Measurements from ENCODE around the gene MYDGF. TPM values are rescaled to one million over a fixed set of nuclear protein-coding genes. Genes with fewer than 3 reads are reported as not detected.

MYDGF gene
- total RNA-seq, 1 donor from 2014 or later: 85.2 TPM

DNA sequence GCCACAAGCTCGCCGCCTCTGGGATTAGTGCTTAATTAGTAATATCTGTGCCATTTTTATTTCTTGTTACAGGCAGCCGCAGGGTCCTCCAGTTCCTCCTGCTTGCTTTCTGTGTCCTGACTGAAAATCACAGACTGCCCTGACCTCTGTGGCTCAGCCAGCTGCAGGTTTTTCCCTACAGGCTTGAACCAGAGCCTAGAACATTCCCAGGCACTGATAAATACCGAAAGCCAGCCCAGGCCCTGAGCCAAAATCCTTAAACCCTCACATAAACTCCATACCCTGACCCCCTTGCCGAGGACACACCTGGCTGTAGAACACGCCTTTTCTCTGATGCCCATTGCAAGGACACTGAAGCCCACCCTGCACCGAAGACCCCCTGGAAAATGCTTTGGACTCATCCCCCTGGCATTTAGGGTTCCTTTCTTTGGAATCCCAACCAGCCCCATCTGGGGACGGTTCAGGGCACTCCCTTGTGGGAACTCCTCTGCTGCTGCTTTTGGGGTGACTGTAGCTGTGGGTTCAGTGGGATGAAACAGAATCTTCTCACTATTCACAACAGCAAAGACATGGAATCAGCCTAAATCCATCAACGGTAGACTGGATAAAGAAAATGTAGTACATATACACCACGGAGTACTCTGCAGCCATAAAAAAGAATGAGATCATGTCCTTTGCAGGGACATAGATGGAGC is 38.0 kb upstream of the MYDGF start:
- Mint-ChIP-seq H3K27me3 (no peaks in the 10 kb centered on the region), H3K9me3 (no peaks in the 10 kb centered on the region), H3K4me1 (peaks cover 7% of the 10 kb centered on the region), H3K36me3 (ENCODE audit: low read depth) (peaks cover 31% of the 10 kb centered on the region), H3K4me3 (no peak overlapping the region), H3K27ac (no peak overlapping the region)
- DNase-seq: no peak
- intact Hi-C loops (cut with micrococcal nuclease): no loop called here

GRCh38 chr19:4707322-4707721 is 37.2 kb upstream of the MYDGF start:
- Mint-ChIP-seq H3K4me1 (peaks cover 7% of the 10 kb centered on the region), H3K27me3 (no peaks in the 10 kb centered on the region), H3K9me3 (no peaks in the 10 kb centered on the region), H3K36me3 (ENCODE audit: low read depth) (peaks cover 36% of the 10 kb centered on the region), H3K27ac (no peak overlapping the region), H3K4me3 (no peak overlapping the region)
- intact Hi-C loops (cut with micrococcal nuclease): no loop called here
- no peak for DNase-seq

DNA sequence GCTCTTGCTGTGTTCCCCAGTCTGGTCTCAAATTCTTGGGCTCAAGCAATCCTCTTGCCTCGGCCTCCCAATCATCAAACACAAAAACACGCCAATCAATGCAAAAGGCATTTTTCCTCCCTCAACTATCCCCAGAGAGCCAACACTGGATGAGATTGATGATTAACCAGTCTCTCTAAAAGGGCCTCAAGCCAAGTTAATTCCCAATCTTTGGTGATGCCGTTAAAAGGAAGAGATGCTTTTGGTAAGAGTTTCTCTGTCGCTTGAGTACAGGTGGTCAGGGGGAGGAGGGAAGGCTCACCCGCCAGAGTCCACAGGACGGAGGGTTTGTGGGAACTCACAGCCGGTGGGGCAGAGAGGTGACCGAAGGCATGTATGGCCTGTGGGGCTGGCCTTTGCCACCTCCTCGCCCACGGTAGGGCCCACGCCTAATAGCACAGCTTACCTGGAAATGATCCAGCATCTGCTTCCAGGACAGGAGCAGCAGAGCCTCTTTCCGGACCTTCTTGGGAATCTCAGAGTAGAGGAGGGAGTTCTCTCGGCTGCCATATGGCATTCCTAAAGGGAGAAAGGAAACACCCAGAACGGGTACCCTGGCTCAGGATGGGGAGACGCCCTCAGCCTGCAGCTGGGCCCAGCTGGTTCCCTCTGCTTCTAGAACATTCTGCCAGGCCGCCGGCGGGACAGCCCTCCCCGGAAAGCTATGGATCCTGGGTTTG is 35.4 kb upstream of the MYDGF start:
- DNase-seq: no peak
- H3K9me3 Mint-ChIP-seq: no peaks in the 10 kb centered on the region
- H3K4me3 Mint-ChIP-seq: no peak overlapping the region
- H3K27ac Mint-ChIP-seq: no peak overlapping the region
- H3K36me3 Mint-ChIP-seq (ENCODE audit: low read depth): peaks cover 42% of the 10 kb centered on the region
- intact Hi-C loops (cut with micrococcal nuclease): no loop called here
- peaks cover 7% of the 10 kb centered on the region for H3K4me1 Mint-ChIP-seq
- H3K27me3 Mint-ChIP-seq: no peaks in the 10 kb centered on the region

GRCh38 chr19:4704317-4704673 is 34.2 kb upstream of the MYDGF start:
- H3K9me3 Mint-ChIP-seq: no peaks in the 10 kb centered on the region
- DNase-seq: no peak
- H3K27ac Mint-ChIP-seq: no peak overlapping the region
- peaks cover 4% of the 10 kb centered on the region for H3K4me1 Mint-ChIP-seq
- intact Hi-C loops (cut with micrococcal nuclease): no loop called here
- no peaks in the 10 kb centered on the region for H3K27me3 Mint-ChIP-seq
- H3K4me3 Mint-ChIP-seq: no peak overlapping the region
- peaks cover 45% of the 10 kb centered on the region for H3K36me3 Mint-ChIP-seq (ENCODE audit: low read depth)

DNA sequence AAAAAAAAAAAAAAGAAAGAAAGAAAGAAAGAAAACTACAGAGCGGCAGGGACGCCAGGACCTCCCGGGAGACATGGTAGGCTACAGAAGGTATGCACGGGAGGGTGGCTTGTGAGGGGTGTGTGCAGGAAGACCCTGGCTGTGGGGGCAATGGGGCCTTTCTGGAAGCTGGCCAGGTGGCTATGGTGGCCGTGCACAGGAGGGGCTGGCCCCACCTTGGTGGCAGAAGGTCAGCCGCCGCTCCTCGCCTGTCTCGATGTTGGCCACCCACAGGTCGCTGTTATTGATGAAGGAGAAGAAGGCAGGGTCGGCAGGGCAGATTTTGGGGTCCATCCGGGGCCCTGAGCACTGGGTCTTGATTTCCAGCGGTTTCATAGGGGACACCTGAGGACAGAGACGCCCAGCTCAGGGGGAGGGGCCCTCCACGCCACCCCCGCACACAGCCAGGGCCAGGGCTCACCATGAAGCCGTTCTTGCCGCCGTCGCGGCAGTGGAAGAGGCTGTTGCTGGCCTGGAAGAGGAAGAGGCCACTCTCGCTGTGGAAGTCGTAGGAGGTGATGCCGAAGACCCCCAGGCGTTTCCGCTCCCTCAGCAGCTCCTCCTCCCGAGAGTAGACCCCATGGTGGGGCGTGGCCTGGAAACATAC is 33.7 kb upstream of the MYDGF start:
- Mint-ChIP-seq H3K27me3 (no peaks in the 10 kb centered on the region), H3K4me3 (no peak overlapping the region), H3K9me3 (no peaks in the 10 kb centered on the region), H3K4me1 (peaks cover 2% of the 10 kb centered on the region), H3K27ac (no peak overlapping the region), H3K36me3 (ENCODE audit: low read depth) (peaks cover 43% of the 10 kb centered on the region)
- DNase-seq: no peak
- intact Hi-C loops (cut with micrococcal nuclease): no loop called here

DNA sequence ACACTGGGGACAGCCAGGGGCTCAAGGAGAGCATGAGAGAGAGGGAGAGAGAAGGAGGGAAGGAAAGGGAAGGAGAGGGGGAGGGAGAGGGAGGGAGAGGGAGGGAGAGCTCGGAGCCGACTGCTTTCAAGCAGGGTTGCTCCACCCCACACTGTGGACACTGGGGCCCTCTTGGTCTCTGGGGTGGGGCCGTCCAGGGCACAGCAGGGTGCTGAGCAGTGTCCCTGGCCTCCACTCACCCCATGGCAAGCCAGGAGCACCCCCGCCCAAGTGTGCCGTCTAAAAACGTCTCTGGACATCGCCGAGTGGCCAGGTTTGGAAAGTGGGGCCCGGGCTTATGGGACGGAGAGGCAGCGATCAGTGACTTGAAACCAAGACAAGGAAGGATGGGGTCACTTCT is 32.6 kb upstream of the MYDGF start:
- no peaks in the 10 kb centered on the region for H3K27me3 Mint-ChIP-seq
- H3K4me3 Mint-ChIP-seq: no peak overlapping the region
- H3K4me1 Mint-ChIP-seq: no peaks in the 10 kb centered on the region
- H3K36me3 Mint-ChIP-seq (ENCODE audit: low read depth): peaks cover 43% of the 10 kb centered on the region
- H3K27ac Mint-ChIP-seq: no peak overlapping the region
- intact Hi-C loops (cut with micrococcal nuclease): no loop called here
- no peak for DNase-seq
- no peaks in the 10 kb centered on the region for H3K9me3 Mint-ChIP-seq

- Mint-ChIP-seq H3K9me3 (no peaks in the 10 kb centered on the region), H3K27me3 (no peaks in the 10 kb centered on the region), H3K4me3 (no peak overlapping the region), H3K27ac (no peak overlapping the region), H3K4me1 (no peaks in the 10 kb centered on the region), H3K36me3 (ENCODE audit: low read depth) (peaks cover 48% of the 10 kb centered on the region)
- no peak for DNase-seq
- intact Hi-C loops (cut with micrococcal nuclease): no loop called here
Observed at GRCh38 chr19:4701557-4701956, 31.4 kb upstream of the MYDGF start.

DNA sequence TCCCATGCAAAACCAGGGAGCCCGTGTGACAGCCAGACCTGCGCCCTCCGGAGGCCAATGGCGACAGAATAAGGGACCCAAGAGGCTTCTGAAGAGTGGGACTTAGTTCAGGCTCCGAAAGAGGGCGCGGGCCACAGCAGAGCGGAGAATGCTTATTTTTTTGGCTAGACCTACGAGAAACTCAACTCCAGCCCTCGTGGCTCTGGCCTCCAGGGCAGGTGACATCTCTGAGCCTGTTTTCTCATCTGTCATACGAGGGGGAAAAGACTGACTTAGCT is 30.5 kb upstream of the MYDGF start:
- Mint-ChIP-seq H3K36me3 (ENCODE audit: low read depth) (peaks cover 51% of the 10 kb centered on the region), H3K4me3 (no peak overlapping the region), H3K27me3 (no peaks in the 10 kb centered on the region), H3K4me1 (no peaks in the 10 kb centered on the region), H3K27ac (no peak overlapping the region), H3K9me3 (no peaks in the 10 kb centered on the region)
- intact Hi-C loops (cut with micrococcal nuclease): no loop called here
- no peak for DNase-seq

GRCh38 chr19:4699826-4700692 is 29.9 kb upstream of the MYDGF start:
- no peak overlapping the region for H3K4me3 Mint-ChIP-seq
- no peaks in the 10 kb centered on the region for H3K9me3 Mint-ChIP-seq
- no peaks in the 10 kb centered on the region for H3K4me1 Mint-ChIP-seq
- peaks cover 53% of the 10 kb centered on the region for H3K36me3 Mint-ChIP-seq (ENCODE audit: low read depth)
- intact Hi-C loops (cut with micrococcal nuclease): no loop called here
- H3K27me3 Mint-ChIP-seq: no peaks in the 10 kb centered on the region
- no peak overlapping the region for H3K27ac Mint-ChIP-seq
- DNase-seq: no peak

GRCh38 chr19:4697304-4697703 is 27.2 kb upstream of the MYDGF start:
- Mint-ChIP-seq H3K27me3 (no peaks in the 10 kb centered on the region), H3K4me3 (no peak overlapping the region), H3K27ac (no peak overlapping the region), H3K9me3 (no peaks in the 10 kb centered on the region), H3K36me3 (ENCODE audit: low read depth) (peaks cover 61% of the 10 kb centered on the region), H3K4me1 (no peaks in the 10 kb centered on the region)
- intact Hi-C loops (cut with micrococcal nuclease): no loop called here
- no peak for DNase-seq

DNA sequence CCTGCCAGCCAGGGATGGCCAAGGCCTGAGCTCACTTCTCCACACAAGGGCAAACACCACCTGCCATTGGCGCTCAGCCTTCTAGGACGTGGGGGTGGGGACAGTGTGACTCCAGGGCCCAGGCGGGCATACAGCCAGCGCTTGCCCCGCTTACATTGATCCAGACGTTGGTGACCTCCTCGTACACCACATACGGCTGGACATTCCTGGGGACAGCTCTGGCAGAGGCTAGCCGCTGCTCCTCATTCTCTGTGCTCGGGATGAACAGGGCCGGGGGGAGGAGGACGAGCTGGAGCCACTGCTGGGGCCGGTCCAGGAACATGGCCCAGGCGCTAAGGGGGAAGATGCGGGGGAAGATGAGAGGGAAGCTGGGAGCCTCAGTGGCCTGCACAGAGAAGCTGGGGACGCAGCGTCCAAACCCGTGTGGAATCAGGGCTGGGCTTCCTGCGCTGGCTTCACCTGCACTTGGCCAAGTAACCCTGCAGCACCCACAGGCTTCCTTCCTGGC is 25.1 kb upstream of the MYDGF start:
- intact Hi-C loops (cut with micrococcal nuclease): no loop called here
- no peak for DNase-seq
- Mint-ChIP-seq H3K36me3 (ENCODE audit: low read depth) (peaks cover 50% of the 10 kb centered on the region), H3K27me3 (no peaks in the 10 kb centered on the region), H3K9me3 (no peaks in the 10 kb centered on the region), H3K4me1 (no peaks in the 10 kb centered on the region), H3K4me3 (no peak overlapping the region), H3K27ac (no peak overlapping the region)

- intact Hi-C loops (cut with micrococcal nuclease): no loop called here
- Mint-ChIP-seq H3K27me3 (no peaks in the 10 kb centered on the region), H3K9me3 (no peaks in the 10 kb centered on the region), H3K4me3 (no peak overlapping the region), H3K36me3 (ENCODE audit: low read depth) (peaks cover 47% of the 10 kb centered on the region), H3K27ac (no peak overlapping the region), H3K4me1 (no peaks in the 10 kb centered on the region)
- DNase-seq: no peak
Observed at GRCh38 chr19:4694211-4694987, 24.3 kb upstream of the MYDGF start.

DNA sequence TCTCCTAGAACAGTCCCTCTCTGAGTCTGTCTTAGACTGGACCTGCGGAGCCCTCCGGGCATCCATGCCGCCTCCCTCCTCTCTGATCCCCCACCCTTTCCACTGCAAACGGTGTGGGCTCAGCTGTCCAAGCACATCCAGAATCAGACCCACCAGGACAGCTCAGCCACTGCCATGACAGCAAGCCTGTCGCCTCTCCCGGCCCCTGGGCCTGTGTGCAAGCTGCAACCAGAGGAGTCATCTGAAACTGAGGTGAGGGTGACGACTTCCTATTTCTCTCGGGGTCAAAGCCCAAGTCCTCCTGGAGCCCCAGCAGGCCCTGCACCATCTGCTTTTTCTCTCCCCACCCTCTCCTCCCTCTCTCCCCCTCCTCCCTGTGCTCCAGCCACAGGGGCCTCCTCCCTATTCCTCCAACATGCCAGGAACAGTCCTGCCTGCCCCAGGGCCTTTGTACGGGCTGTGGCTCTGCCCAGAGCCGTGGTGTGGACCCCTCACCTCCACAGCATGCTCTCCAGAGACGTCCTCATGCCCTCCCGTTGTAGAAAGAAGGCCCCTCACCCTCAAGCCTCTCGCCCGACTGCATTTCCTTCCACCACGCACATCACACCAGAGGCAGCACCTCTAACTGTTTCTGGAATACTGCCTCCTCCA is 23.5 kb upstream of the MYDGF start:
- H3K27ac Mint-ChIP-seq: no peak overlapping the region

More for the DNA sequence above, 23.5 kb upstream of the MYDGF start:
- Mint-ChIP-seq H3K9me3 (no peaks in the 10 kb centered on the region), H3K36me3 (ENCODE audit: low read depth) (peaks cover 45% of the 10 kb centered on the region), H3K4me3 (no peak overlapping the region), H3K4me1 (no peaks in the 10 kb centered on the region), H3K27me3 (no peaks in the 10 kb centered on the region)
- no peak for DNase-seq
- intact Hi-C loops (cut with micrococcal nuclease): no loop called here

All from activated CD4-positive, alpha-beta T cell treated with anti-CD3 and anti-CD28 coated beads, Interleukin-2, amount 10 ng/mL, durations not matched to agents 24 days and 14 days (primary cell).